Transverse colon (tissue), 4 donors: ENCODE measurements around the gene TAS2R60.
"Not testable (repeated sequence)": the region's sequence is repeated elsewhere in the genome, so short reads cannot be mapped to it uniquely, and the experiment has no call there.

ENCODE experiments used
- POLR2A ChIP-seq: fragments of 450-650 bp; IDR thresholded peaks from one replicate; pipeline ENCODE4 v1.6.1; 2016; ENCODE audit warnings: antibody characterized with exemption, mild to moderate bottlenecking, moderate library complexity
- POLR2AphosphoS5 ChIP-seq, 3 donors: sonication (generic); formaldehyde crosslinking; IDR thresholded peaks; one replicate each; pipeline ENCODE4 v1.6.1; 2016; ENCODE audit warnings: antibody characterized with exemption in 3 of 3
- TF ChIP-seq, protein P1 (sequence below), 5 experiments: fragments of 200-600 bp in 3 of 5; fragments of 450-650 bp in 2 of 5; sonication (generic) in 3 of 5; IDR thresholded peaks; 1 replicate in 2 of 5; 2 replicates in 3 of 5; pipeline ENCODE4 v1.5.1; 2016 to 2017; ENCODE audit warnings: antibody characterized with exemption in 5 of 5, inconsistent platforms in 3 of 5, mild to moderate bottlenecking in 2 of 5, moderate library complexity in 1 of 5

DNA sequence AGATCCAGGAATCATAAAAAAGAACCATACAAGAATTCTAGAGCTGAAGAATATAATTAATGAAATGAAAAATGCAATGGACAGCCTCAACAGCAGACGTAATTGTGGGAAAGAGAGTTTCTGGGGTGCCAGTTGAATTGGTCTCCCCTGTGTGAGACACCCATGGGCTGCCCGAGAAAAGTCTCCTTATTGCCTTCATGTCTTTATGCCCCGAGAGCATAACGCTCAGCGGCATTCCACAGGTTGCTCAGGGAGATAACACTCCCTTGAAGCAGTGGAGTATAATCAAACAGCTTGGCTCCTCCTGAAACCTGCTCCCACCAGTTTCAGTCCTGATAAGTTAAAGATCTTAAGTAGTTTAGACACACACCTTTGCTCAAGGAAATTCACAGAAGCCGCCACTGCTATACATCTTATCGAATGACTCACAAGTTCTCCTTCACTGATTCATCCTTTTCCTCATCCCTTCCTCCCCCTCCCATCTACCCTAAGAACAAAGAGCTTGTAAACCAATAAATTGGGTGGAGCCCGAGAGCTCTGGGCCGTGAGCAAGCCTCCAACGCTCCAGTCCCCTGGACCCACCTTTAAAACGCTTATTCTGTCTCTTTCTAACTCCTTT, 28.9 kb downstream of the TAS2R60 start:
- TF ChIP-seq, protein P1, sequence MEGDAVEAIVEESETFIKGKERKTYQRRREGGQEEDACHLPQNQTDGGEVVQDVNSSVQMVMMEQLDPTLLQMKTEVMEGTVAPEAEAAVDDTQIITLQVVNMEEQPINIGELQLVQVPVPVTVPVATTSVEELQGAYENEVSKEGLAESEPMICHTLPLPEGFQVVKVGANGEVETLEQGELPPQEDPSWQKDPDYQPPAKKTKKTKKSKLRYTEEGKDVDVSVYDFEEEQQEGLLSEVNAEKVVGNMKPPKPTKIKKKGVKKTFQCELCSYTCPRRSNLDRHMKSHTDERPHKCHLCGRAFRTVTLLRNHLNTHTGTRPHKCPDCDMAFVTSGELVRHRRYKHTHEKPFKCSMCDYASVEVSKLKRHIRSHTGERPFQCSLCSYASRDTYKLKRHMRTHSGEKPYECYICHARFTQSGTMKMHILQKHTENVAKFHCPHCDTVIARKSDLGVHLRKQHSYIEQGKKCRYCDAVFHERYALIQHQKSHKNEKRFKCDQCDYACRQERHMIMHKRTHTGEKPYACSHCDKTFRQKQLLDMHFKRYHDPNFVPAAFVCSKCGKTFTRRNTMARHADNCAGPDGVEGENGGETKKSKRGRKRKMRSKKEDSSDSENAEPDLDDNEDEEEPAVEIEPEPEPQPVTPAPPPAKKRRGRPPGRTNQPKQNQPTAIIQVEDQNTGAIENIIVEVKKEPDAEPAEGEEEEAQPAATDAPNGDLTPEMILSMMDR (IDR thresholded peaks at IDR 0.05): not testable (repeated sequence)
- TF ChIP-seq POLR2AphosphoS5 (IDR thresholded peaks at IDR 0.05): peak in 2 of 3 donors; percentile 28 to 72
- peak; percentile 18 for TF ChIP-seq POLR2A
